SH-SY5Y (cell line): ENCODE measurements around the gene IFNA8.

Experiments
- GATA2 ChIP-seq: IDR thresholded peaks from 2 replicates; pipeline ENCODE4 v1.6.1; 2011; ENCODE audit warnings: mild to moderate bottlenecking, low read depth, low read length
- GATA3 ChIP-seq: IDR thresholded peaks from 2 replicates; pipeline ENCODE4 v1.6.1; 2011; ENCODE audit warnings: low read depth, mild to moderate bottlenecking, low read length, moderate library complexity

GRCh38 chr9:21414220-21414940 is 5.5 kb downstream of the IFNA8 start:
- TF ChIP-seq GATA3 = no peak
- no peak for TF ChIP-seq GATA2
